A549 (cell line): ENCODE results near the gene PRKG1. TPM values are rescaled to one million over a fixed set of nuclear protein-coding genes. Genes with fewer than 3 reads are reported as not detected.
"Not testable (repeated sequence)": the region's sequence is repeated elsewhere in the genome, so short reads cannot be mapped to it uniquely, and the experiment has no call there.

Source experiments
- ATAC-seq, 2 experiments: fragments of 200-7000 bp in 1 of 2; fragments of >200 bp in 1 of 2; cut with Nextera tagmentation in 1 of 2; cut with Tn5 transposase in 1 of 2; 3 replicates each; pipeline versions ENCODE4 v1.8.0 to v1.9.1; 2018 to 2020; ENCODE audit warnings: mild to moderate bottlenecking in 1 of 2, moderate library complexity in 1 of 2
- CTCF ChIA-PET: fragments of 300-600 bp; sonication (Branson Sonifier 250); formaldehyde crosslinking; extraction: SDS; loops from one replicate; lab custom pipeline; 2021; ENCODE audit warnings: antibody characterized with exemption, inconsistent platforms; lab: Yijun Ruan, JAX
- POLR2A ChIA-PET: fragments of 350-600 bp; formaldehyde crosslinking; extraction: SDS; loops from one replicate; lab custom pipeline; 2021; ENCODE audit warnings: antibody characterized with exemption, inconsistent platforms; lab: Yijun Ruan, JAX
- DNase-seq, 2 experiments: peaks; one replicate each; pipeline versions ENCODE4 v3.0.0 to v3.0.0-alpha.2; 2011 to 2016; ENCODE audit warnings: low read depth in 1 of 2, low spot score in 1 of 2
- FAIRE-seq: peaks from 2 replicates; lab custom pipeline; 2011; peaks lifted over from hg19 to GRCh38; lab: Jason Lieb, UNC
- H3K27ac ChIP-seq, 2 experiments: fragments of >200 bp; sonication (Bioruptor Twin); formaldehyde crosslinking; 3 replicates each; pipeline ENCODE4 v1.5.1; 2016 to 2017
- H3K4me1 ChIP-seq: fragments of >200 bp; sonication (Bioruptor Twin); formaldehyde crosslinking; 3 replicates; pipeline ENCODE4 v1.6.1; 2016
- H3K4me2 ChIP-seq: fragments of >200 bp; sonication (Bioruptor Twin); formaldehyde crosslinking; 3 replicates; pipeline ENCODE4 v1.6.1; 2016
- H3K4me3 ChIP-seq: fragments of >200 bp; sonication (Bioruptor Twin); formaldehyde crosslinking; 3 replicates; pipeline ENCODE4 v1.5.1; 2016
- H3K9me3 ChIP-seq: fragments of >200 bp; sonication (Bioruptor Twin); formaldehyde crosslinking; 3 replicates; pipeline ENCODE4 v1.6.1; 2016
- BCL3 ChIP-seq: fragments of >200 bp; sonication (Bioruptor Twin); formaldehyde crosslinking; IDR thresholded peaks from 3 replicates; pipeline ENCODE4 v1.6.1; 2016
- BHLHE40 ChIP-seq: IDR thresholded peaks from 2 replicates; pipeline ENCODE4 v1.6.1; 2012; ENCODE audit warnings: low read depth, low read length, inconsistent platforms
- CBX2 ChIP-seq: fragments of 200-600 bp; sonication (generic); IDR thresholded peaks from 2 replicates; pipeline ENCODE4 v1.6.1; 2016; ENCODE audit warnings: low read depth, mild to moderate bottlenecking, borderline replicate concordance
- CBX8 ChIP-seq: fragments of 200-600 bp; sonication (generic); IDR thresholded peaks from 2 replicates; pipeline ENCODE4 v1.6.1; 2016
- FOSL2 ChIP-seq, 2 experiments: fragments of 450-650 bp in 1 of 2; fragments of >200 bp in 1 of 2; sonication (Bioruptor Twin) in 1 of 2; formaldehyde crosslinking; IDR thresholded peaks; 2 replicates each; pipeline versions ENCODE4 v1.5.0 to v1.6.1; 2016 to 2020; ENCODE audit warnings: mild to moderate bottlenecking in 1 of 2, moderate library complexity in 1 of 2
- GATA3 ChIP-seq: IDR thresholded peaks from 2 replicates; pipeline ENCODE4 v1.6.1; 2012; ENCODE audit warnings: borderline replicate concordance
- HOXA7 ChIP-seq: fragments of 250-450 bp; sonication (Bioruptor Pico); IDR thresholded peaks from 2 replicates; pipeline ENCODE4 v1.5.0; 2020; ENCODE audit warnings: mild to moderate bottlenecking, moderate library complexity
- KDM5A ChIP-seq: fragments of 200-600 bp; sonication (generic); IDR thresholded peaks from 2 replicates; pipeline ENCODE4 v1.6.1; 2016; ENCODE audit warnings: antibody characterized with exemption, mild to moderate bottlenecking
- MAFK ChIP-seq: fragments of 450-650 bp; IDR thresholded peaks from 2 replicates; pipeline ENCODE4 v1.6.1; 2014; ENCODE audit not compliant: partially characterized antibody
- MYC ChIP-seq: IDR thresholded peaks from 2 replicates; pipeline ENCODE4 v1.6.1; 2012; ENCODE audit warnings: mild to moderate bottlenecking, inconsistent platforms, low read length, improper control_type of control experiment, borderline replicate concordance
- RFX5 ChIP-seq: fragments of 450-650 bp; IDR thresholded peaks from 2 replicates; pipeline ENCODE4 v1.7.1; 2014; ENCODE audit warnings: antibody characterized with exemption, mild to moderate bottlenecking, moderate library complexity
- SMC3 ChIP-seq: fragments of >200 bp; sonication (Bioruptor Twin); formaldehyde crosslinking; IDR thresholded peaks from 3 replicates; pipeline ENCODE4 v1.6.1; 2018; ENCODE audit warnings: inconsistent platforms
- WGBS: methylation state at CpG from one replicate; pipeline ENCODE4 v1.1.6; 2017; ENCODE audit errors: missing lambda C conversion rate; 5-methylcytosine and 5-hydroxymethylcytosine counted together
- polyA plus RNA-seq, 4 experiments: library from polyadenylated mRNA; depleted of rRNA in 3 of 4; stranded (reverse); fragments of >200 nt; fragmentation: RNase III in 1 of 4; extraction: RNeasy Plus Mini Kit Qiagen cat#74134 plus additional on column Dnase treatment in 1 of 4; gene quantifications; 2 replicates in 3 of 4; 3 replicates in 1 of 4; pipeline ENCODE4 v1.2.3, GENCODE V29; 2011 to 2017
- TF ChIP-seq, protein P1 (sequence below): IDR thresholded peaks from 2 replicates; pipeline ENCODE4 v1.6.1; 2012; ENCODE audit warnings: low read depth, borderline replicate concordance

Gene PRKG1
- polyA plus RNA-seq, 2 of the 4 experiments (the other 2 are of a cell fraction), result not detected

GRCh38 chr10:51326174-51326573, 251.9 kb downstream of the PRKG1 start:
- ChIA-PET POLR2A (no interaction called here), CTCF (no interaction called here)
- H3K4me2 ChIP-seq, result no peak overlapping the region
- no peak overlapping the region for H3K4me3 ChIP-seq
- no peaks in the 10 kb centered on the region for H3K4me1 ChIP-seq
- ATAC-seq (no peak), FAIRE-seq (no peak), DNase-seq (no peak)
- WGBS, result 25% methylated on average over 1 of the region's 1 CpG
- H3K27ac ChIP-seq, result no peak overlapping the region
- no peak for TF ChIP-seq GATA3
- H3K9me3 ChIP-seq, result no peaks in the 10 kb centered on the region

DNA sequence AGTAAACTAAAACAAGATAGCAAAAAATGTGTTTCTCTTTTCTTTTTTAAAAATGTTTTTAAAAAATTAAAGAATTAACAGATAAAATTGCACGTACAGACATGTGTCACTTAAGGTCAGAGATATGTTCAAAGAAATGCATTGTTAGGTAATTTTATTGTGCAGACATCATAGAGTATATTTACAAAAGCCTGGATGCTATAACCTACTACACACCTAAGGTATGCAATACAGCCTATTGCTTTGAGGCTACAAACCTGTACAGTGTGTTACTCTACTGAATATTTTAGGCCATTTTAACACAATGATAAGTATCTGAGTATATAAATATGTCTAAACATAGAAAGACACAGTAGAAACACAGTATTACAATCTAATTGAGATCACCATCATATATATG, 253.1 kb downstream of the PRKG1 start:
- H3K4me2 ChIP-seq, result no peak overlapping the region

GRCh38 chr10:51340366-51340765, 266.1 kb downstream of the PRKG1 start:
- no peak for FAIRE-seq

More for the DNA sequence above, 253.1 kb downstream of the PRKG1 start:
- FAIRE-seq (no peak), ATAC-seq (no peak), DNase-seq (no peak)
- Histone ChIP-seq H3K27ac (no peak overlapping the region), H3K9me3 (no peaks in the 10 kb centered on the region), H3K4me1 (no peaks in the 10 kb centered on the region), H3K4me3 (no peak overlapping the region)
- ChIA-PET CTCF (no interaction called here), POLR2A (no interaction called here)
- no peak for TF ChIP-seq SMC3
- TF ChIP-seq RFX5, result no peak
- TF ChIP-seq HOXA7 (CRISPR knock-in tag), result no peak
- WGBS, result 3% methylated on average over 1 of the region's 1 CpG

DNA sequence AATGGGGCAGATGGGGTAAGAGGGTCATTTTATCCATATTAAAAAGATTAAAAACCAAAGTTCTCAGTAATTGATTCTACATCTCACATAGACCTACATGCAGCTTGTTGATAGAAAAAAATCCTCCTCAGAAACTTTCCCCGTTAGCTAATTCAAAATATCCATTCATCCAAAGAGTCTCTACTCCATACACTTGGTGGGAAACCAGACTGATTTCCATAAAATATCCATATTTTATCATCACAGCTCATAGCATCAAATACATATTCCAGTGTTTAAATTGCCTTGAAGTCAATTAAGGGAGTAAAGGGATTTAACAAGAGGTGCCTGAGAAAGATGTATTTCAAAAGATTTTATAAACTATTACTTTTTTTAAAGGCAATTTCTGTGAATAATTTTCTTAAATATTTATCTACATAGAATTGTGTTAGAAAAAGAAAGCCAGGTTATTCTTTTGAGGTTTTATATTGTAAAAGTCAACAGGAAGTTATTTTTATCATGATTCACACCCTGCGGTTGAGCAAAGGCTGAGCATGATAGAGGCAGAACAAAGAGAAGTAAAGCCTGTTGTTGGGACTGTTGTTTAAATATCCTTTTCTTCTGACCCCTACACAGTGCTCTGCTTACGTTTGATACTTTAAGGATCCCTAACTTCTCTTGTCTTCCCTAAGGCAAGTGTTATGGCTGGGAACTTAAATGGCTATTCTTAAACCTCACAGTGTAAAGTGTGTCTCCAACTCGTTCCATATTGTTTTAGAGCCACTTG, 266.7 kb downstream of the PRKG1 start:
- no peaks in the 10 kb centered on the region for H3K4me1 ChIP-seq
- no peak overlapping the region for H3K4me2 ChIP-seq
- FAIRE-seq (no peak), ATAC-seq (no peak), DNase-seq (no peak)
- H3K9me3 ChIP-seq, result no peaks in the 10 kb centered on the region
- no peak overlapping the region for H3K4me3 ChIP-seq
- ChIA-PET CTCF (no interaction called here), POLR2A (no interaction called here)
- under 1% methylated on average over 4 of the region's 4 CpGs for WGBS
- no peak overlapping the region for H3K27ac ChIP-seq
- TF ChIP-seq CBX8 (no peak), BCL3 (no peak), CBX2 (no peak), KDM5A (no peak)

More at GRCh38 chr10:51340366-51340765, 266.1 kb downstream of the PRKG1 start:
- Histone ChIP-seq H3K4me1 (no peaks in the 10 kb centered on the region), H3K4me2 (no peak overlapping the region), H3K27ac (no peak overlapping the region), H3K9me3 (no peaks in the 10 kb centered on the region), H3K4me3 (no peak overlapping the region)
- ChIA-PET CTCF (no interaction called here), POLR2A (no interaction called here)
- 14% methylated on average over 1 of the region's 1 CpG for WGBS
- DNase-seq, result no peak
- ATAC-seq, result no peak
- TF ChIP-seq KDM5A, result no peak
- no peak for TF ChIP-seq MYC
- TF ChIP-seq FOSL2 (IDR thresholded peaks at IDR 0.05), result no peak
- TF ChIP-seq FOSL2 (CRISPR knock-in tag; IDR thresholded peaks at IDR 0.05), result no peak
- no peak for TF ChIP-seq BHLHE40

DNA sequence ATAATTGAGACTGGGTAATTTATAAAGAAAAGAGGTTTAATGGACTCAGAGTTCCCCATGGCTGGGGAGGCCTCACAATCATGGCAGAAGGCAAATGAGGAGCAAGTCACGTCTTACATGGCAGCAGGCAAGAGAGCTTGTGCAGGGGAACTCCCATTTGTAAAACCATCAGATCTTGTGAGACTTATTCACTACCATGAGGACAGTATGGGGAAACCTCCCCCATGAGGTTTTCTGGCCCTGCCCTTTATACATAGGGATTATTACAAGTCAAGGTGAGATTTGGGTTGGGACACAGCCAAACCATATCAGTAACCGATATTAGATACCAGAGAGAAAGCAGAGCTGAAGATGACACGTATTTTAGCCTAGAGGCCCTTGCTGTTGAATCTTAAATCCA, 267.5 kb downstream of the PRKG1 start:
- FAIRE-seq, H3K4me2 ChIP-seq, H3K27ac ChIP-seq, DNase-seq, H3K4me1 ChIP-seq, ATAC-seq, H3K9me3 ChIP-seq, POLR2A ChIA-PET, H3K4me3 ChIP-seq, CTCF ChIA-PET: not testable (repeated sequence)
- WGBS, result 0% methylated on average over 3 of the region's 3 CpGs

- no peak overlapping the region for H3K4me3 ChIP-seq
- POLR2A ChIA-PET, result no interaction called here
- no peak overlapping the region for H3K27ac ChIP-seq
- WGBS, result 41% methylated on average over 1 of the region's 1 CpG
- TF ChIP-seq, protein P1, sequence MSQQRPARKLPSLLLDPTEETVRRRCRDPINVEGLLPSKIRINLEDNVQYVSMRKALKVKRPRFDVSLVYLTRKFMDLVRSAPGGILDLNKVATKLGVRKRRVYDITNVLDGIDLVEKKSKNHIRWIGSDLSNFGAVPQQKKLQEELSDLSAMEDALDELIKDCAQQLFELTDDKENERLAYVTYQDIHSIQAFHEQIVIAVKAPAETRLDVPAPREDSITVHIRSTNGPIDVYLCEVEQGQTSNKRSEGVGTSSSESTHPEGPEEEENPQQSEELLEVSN, result no peak
- peak; percentile 76 for TF ChIP-seq MAFK
- DNase-seq (no peak), FAIRE-seq (no peak), ATAC-seq (no peak)
- no peak overlapping the region for H3K4me2 ChIP-seq
- CTCF ChIA-PET, result no interaction called here
- H3K4me1 ChIP-seq, result no peaks in the 10 kb centered on the region
- no peaks in the 10 kb centered on the region for H3K9me3 ChIP-seq
Observed at GRCh38 chr10:51342381-51342780, 268.1 kb downstream of the PRKG1 start.
